ENCODE data around the gene RAB36.

RAB36 gene

GRCh38 chr22:23137905-23138561 lies 7.2 kb upstream of the RAB36 start:
- DNase-seq (ENCODE audit: low read depth), result no peak

- no peak for DNase-seq (ENCODE audit: low read depth)
Measured at GRCh38 chr22:23138584-23139435, 6.5 kb upstream of the RAB36 start.

DNA sequence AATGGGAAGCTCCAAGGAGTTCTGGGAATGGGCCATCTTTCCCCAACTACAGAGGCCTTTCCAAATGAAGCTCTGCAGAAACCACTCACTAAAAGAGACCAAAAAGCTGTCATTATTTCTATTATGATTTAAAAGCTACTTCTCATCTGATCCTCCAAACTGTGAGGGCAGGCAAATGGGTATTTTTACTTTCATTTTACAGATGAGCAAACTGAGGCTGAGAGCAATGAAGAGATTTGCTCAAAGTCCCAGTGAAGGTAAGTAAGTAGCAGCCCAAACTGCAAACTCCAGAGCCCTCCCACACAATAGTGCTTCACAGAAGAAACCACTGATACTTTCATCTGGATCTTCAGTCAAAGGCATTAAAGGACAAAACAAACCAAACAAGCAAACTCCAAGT lies 4.9 kb upstream of the RAB36 start:
- DNase-seq (ENCODE audit: low read depth), result no peak

GRCh38 chr22:23142546-23143105 lies 2.7 kb upstream of the RAB36 start:
- DNase-seq (ENCODE audit: low read depth), result no peak

DNA sequence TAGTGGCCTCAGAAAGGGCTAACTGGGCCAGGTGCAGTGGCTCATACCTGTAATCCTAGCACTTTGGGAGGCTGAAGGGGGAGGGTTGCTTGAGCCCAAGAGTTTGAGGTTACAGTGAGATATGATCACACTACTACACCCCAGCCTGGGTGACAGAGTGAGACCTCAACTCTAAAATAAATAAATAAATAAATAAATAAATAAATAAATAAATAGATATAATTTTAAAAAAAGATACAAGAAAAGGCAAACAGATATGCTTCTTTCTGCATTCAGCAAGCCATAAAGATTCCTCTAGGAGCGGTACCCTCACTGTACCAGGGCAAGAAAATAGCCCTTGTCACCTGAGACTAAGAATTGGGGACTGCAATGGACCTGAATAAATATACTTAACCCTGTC lies 2.2 kb upstream of the RAB36 start:
- no peak for DNase-seq (ENCODE audit: low read depth)

GRCh38 chr22:23144432-23144831 lies 845 bp upstream of the RAB36 start:
- no peak for DNase-seq (ENCODE audit: low read depth)

GRCh38 chr22:23145878-23146470 lies 697 bp downstream of the RAB36 start:
- DNase-seq (ENCODE audit: low read depth), result no peak

GRCh38 chr22:23146478-23147205 lies 1.4 kb downstream of the RAB36 start:
- no peak for DNase-seq (ENCODE audit: low read depth)

DNA sequence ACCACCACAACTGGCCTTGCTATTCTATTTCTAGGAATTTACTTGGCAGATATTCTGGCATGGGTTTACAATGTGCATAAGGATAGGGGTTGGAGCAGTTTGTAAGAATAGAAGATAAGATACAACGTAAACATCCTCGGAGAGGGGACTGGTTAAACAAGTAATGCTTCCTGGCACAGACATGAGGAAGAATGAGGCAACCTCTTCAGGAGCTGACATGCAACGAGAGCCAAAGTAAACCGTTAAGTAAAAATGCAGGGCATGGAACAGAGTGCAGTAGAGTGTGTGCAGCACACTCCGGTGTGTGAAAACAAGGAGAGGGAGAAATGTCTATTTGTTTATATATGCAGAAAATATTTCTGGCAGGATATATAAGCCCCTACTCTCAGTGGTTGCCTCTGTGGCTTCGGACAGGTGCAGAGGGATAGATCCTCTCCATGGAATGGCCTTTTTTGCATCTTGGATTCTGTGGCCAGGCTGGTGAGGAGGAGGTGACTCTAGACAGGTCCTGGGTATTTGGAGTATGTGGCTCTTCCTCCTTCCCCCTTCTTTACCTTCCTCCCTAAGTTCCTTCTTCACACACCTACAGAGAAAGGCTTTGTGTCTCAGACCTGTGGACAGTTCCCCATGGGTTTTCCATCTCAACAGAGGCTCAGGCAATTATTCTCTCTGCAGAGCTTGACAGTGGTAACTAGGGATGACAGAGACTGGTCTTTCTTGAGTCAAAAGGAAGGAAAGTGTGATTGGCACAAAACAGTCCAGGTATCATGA lies 2.5 kb downstream of the RAB36 start:
- DNase-seq (ENCODE audit: low read depth), result no peak

GRCh38 chr22:23149743-23150238 lies 4.5 kb downstream of the RAB36 start:
- DNase-seq (ENCODE audit: low read depth), result no peak

DNA sequence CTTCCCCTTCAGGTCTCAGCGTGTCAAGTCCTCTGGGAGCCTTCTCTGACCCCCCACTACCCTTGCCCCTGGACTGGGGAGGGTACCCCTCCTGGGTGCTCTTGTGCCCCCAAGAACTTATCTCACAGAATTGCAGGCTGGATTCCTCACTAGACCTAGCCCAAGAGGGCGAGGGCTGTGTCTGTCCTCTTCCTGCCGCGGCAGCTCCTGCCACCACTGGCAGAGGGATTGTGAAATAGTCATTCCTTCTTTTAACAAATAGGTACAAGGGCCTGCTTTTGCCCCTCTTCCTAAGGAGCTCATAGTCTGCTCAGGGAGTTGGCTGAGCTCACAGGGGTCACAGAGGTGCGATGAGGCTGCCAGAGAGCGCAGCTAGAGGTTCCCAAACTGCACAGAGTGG lies 5.5 kb downstream of the RAB36 start:
- DNase-seq (ENCODE audit: low read depth), result no peak

- DNase-seq (ENCODE audit: low read depth), result no peak
Measured at GRCh38 chr22:23151827-23152226, 6.5 kb downstream of the RAB36 start.

DNA sequence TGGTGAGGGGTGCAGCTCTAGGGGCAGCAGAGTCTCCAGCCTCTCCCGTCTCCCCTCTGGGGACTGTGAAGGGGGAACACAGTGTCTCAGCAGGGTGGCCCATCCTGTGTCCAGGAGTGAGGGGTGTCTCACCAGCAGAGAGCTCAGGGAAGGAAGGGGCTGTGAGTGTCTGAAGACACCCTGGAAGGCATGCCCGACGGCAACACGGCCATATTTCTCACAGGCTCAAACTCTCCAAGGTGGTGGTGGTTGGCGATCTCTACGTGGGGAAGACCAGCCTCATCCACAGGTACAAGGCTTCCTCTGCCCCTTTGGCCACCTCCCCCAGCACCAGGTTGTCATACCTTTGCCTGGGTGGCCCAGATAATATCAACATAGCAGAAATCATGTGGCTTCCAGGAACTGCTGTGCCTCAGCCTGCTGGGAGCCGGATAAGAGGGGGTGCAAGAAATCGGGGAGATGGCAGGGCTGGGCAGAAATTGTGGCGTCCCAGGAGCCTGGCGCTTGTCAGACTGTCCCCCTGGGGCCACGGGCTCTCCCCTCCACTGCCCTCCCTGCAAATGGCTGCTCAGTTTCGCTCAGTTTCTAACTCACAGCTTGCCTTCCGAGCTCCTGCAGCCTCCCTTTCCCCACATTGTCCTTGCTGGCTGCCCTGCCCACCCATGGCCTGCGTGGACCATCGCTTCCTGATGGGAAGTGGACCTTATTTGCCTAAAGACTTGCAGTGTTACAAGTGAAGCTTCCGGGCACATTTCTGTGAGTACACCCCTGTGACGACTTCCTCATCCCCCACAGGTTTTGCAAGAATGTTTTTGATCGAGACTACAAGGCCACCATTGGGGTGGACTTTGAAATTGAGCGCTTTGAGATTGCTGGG lies 7.2 kb downstream of the RAB36 start:
- no peak for DNase-seq (ENCODE audit: low read depth)

- DNase-seq (ENCODE audit: low read depth), result no peak
Measured at GRCh38 chr22:23153994-23154393, 8.7 kb downstream of the RAB36 start.

DNA sequence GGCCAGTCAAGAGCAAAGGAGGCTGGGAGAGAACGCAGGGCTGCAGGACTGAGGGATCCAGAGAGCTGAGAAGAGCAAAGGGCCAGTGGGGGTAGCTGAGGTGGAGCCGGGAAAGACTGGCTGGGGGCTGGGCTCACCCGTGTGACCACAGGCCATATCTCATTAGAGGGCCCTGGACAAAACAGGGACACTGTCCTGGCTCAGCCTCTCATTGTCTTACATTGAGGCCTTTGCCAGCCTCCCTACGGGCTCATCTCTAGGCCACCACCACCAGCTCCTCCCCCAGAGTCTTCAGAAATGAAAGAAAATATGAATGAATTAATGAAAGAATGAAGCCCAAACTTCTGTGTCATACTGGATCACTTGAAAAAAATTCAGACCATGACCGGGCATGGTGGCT lies 9.2 kb downstream of the RAB36 start:
- DNase-seq (ENCODE audit: low read depth), result no peak

- DNase-seq (ENCODE audit: low read depth), result no peak
Measured at GRCh38 chr22:23155143-23155542, 9.9 kb downstream of the RAB36 start.

DNA sequence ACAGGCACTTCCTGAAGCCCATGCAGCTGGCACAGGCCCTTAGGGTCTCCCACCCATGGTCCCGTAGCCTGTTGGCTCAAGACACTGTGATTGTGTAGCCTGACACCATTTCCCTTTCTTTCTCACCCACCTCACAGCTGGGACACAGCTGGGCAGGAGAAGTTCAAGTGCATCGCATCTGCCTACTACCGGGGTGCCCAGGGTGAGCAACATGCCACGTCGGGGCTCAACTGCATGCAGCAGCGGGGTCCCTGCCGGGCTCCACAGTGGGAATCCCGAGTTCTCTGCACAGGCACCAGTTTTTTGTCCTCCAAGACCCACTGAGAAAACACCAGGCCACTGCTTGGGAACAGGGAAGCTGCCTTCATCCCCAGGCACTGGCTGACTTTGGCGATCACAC lies 10.6 kb downstream of the RAB36 start:
- no peak for DNase-seq (ENCODE audit: low read depth)

DNA sequence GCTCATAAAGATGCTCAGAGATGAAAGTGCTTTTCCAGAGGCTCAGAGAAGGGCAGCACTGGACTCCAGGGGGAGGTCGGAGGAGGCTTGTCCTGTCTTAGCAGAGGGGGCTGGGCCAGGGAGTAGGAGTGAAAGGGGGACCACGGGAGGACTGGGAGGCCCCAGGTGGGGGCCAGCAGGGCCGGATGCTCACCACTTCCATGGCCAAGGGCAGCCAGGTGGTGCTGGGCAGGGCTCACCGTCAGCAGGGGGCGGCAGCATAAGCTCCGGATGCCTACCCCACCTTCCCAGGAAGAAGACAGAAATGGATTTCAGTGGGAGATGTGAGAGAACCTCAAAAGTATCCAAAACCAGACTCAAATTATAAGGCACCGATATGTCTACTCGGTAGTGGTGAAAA lies 11.0 kb downstream of the RAB36 start:
- no peak for DNase-seq (ENCODE audit: low read depth)

DNA sequence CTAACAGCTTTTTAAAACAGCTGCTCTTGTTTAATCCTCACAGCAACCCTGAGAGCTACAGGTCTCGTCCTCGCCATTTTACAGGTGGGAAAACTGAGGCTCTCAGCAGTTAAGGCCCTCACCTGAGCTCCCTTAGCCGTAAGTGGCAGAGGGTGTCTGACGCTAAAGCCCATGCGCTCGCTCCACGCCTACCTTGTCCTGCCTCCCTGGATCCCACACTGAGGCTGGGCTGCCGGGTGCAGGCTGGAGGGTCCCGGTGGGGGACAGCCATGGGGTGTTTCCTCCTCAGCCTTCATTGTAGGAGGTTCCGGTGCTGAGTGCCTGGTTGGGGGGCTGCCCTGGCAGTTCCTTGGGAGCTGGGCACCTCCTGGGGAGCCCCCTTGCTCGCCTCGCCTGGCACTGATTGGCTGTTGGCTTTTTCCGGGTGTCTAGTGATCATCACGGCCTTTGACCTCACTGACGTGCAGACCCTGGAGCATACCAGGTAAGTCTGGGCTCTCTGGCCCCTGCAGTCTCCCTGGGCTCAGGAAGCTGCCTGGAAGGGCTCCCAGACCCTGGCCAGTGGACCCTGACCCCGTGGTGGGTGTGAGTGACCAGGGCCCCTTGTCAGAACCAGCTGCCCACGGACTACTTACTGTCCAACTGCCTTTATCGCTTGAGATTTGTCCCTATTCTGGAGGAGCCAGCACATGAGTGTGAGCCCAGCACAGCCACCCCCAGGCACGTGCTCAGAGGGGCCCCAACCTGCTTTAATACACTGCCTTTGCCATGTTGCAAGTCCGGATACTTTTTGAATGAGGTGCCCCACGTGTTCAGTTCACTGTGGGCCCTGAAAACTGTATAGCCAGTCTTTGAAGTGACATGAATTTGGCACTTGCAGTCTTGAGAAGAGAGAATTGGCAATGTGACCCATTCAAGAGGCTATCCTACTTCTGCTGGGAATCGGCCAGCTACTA lies 12.6 kb downstream of the RAB36 start:
- DNase-seq (ENCODE audit: low read depth), result no peak
